Endothelial cell (in vitro differentiated cells): Measurements from ENCODE around the gene SPDL1. TPM values are rescaled to one million over a fixed set of nuclear protein-coding genes. Genes with fewer than 3 reads are reported as not detected.

ENCODE experiments used
- DNase-seq: peaks from one replicate; pipeline ENCODE4 v3.0.0; 2021; ENCODE audit warnings: low spot score
- H3K27ac Mint-ChIP-seq: one replicate; pipeline ENCODE4 v1.8.0; 2021; ENCODE audit warnings: mixed read lengths, inconsistent platforms; ENCODE audit not compliant: unreplicated experiment
- H3K27me3 Mint-ChIP-seq: one replicate; pipeline ENCODE4 v1.8.0; 2021; ENCODE audit warnings: mild to moderate bottlenecking, moderate library complexity, mixed read lengths, inconsistent platforms; ENCODE audit not compliant: unreplicated experiment
- H3K36me3 Mint-ChIP-seq: one replicate; pipeline ENCODE4 v1.8.0; 2021; ENCODE audit warnings: mild to moderate bottlenecking, low read depth, mixed read lengths, inconsistent platforms; ENCODE audit not compliant: unreplicated experiment
- H3K4me1 Mint-ChIP-seq: one replicate; pipeline ENCODE4 v1.8.0; 2021; ENCODE audit warnings: mild to moderate bottlenecking, mixed read lengths, inconsistent platforms; ENCODE audit not compliant: unreplicated experiment
- H3K4me3 Mint-ChIP-seq: one replicate; pipeline ENCODE4 v1.8.0; 2021; ENCODE audit warnings: mild to moderate bottlenecking, mixed read lengths, inconsistent platforms; ENCODE audit not compliant: unreplicated experiment
- H3K9me3 Mint-ChIP-seq: one replicate; pipeline ENCODE4 v1.8.0; 2021; ENCODE audit warnings: mixed read lengths, inconsistent platforms; ENCODE audit not compliant: unreplicated experiment
- CTCF ChIP-seq: fragments of 200-600 bp; sonication (generic); IDR thresholded peaks from one replicate; pipeline ENCODE4 v1.5.0; 2021; ENCODE audit warnings: antibody characterized with exemption; ENCODE audit not compliant: unreplicated experiment
- total RNA-seq: library from RNA; stranded (reverse); fragmentation: NEBNext Ultra II Directional; extraction: Animal tissue kit (Norgen Biotek cat#: 25700); gene quantifications from one replicate; pipeline ENCODE4 v1.2.1, GENCODE V29; 2021; ENCODE audit not compliant: unreplicated experiment

SPDL1 gene
- total RNA-seq, 1 donor from 2014 or later: 38.6 TPM

GRCh38 chr5:169629847-169630548 lies 46.4 kb downstream of the SPDL1 start:
- Mint-ChIP-seq H3K9me3 (no peaks in the 10 kb centered on the region), H3K27me3 (peaks cover 2% of the 10 kb centered on the region), H3K36me3 (no peaks in the 10 kb centered on the region), H3K4me1 (no peaks in the 10 kb centered on the region), H3K4me3 (no peak overlapping the region), H3K27ac (no peak overlapping the region)
- no peak for TF ChIP-seq CTCF
- DNase-seq: no peak

GRCh38 chr5:169631360-169631759 lies 47.8 kb downstream of the SPDL1 start:
- no peak for TF ChIP-seq CTCF
- H3K4me1 Mint-ChIP-seq: no peaks in the 10 kb centered on the region
- no peak overlapping the region for H3K27ac Mint-ChIP-seq
- H3K9me3 Mint-ChIP-seq: no peaks in the 10 kb centered on the region
- DNase-seq: no peak
- H3K36me3 Mint-ChIP-seq: no peaks in the 10 kb centered on the region
- peaks cover 2% of the 10 kb centered on the region for H3K27me3 Mint-ChIP-seq
- H3K4me3 Mint-ChIP-seq: no peak overlapping the region

- no peak for TF ChIP-seq CTCF
- Mint-ChIP-seq H3K9me3 (no peaks in the 10 kb centered on the region), H3K27ac (no peak overlapping the region), H3K27me3 (peaks cover 7% of the 10 kb centered on the region), H3K36me3 (no peaks in the 10 kb centered on the region), H3K4me3 (no peak overlapping the region), H3K4me1 (peaks cover 3% of the 10 kb centered on the region)
- no peak for DNase-seq
Measured at GRCh38 chr5:169632946-169633345, 49.4 kb downstream of the SPDL1 start.

- Mint-ChIP-seq H3K27ac (no peak overlapping the region), H3K27me3 (peaks cover 7% of the 10 kb centered on the region), H3K4me3 (no peak overlapping the region), H3K9me3 (no peaks in the 10 kb centered on the region), H3K36me3 (no peaks in the 10 kb centered on the region), H3K4me1 (peaks cover 3% of the 10 kb centered on the region)
- no peak for TF ChIP-seq CTCF
- DNase-seq: no peak
Measured at GRCh38 chr5:169634606-169635005, 51.0 kb downstream of the SPDL1 start.

- no peaks in the 10 kb centered on the region for H3K36me3 Mint-ChIP-seq
- H3K27ac Mint-ChIP-seq: no peak overlapping the region
- DNase-seq: no peak
- peaks cover 7% of the 10 kb centered on the region for H3K27me3 Mint-ChIP-seq
- H3K9me3 Mint-ChIP-seq: no peaks in the 10 kb centered on the region
- TF ChIP-seq CTCF: no peak
- H3K4me3 Mint-ChIP-seq: no peak overlapping the region
- peaks cover 3% of the 10 kb centered on the region for H3K4me1 Mint-ChIP-seq
Measured at GRCh38 chr5:169635936-169636335, 52.4 kb downstream of the SPDL1 start.
